Fibroblast of villous mesenchyme (primary cell): ENCODE data around the gene GRPEL1. TPM values are rescaled to one million over a fixed set of nuclear protein-coding genes. Genes with fewer than 3 reads are reported as not detected.

Source experiments
- DNase-seq: peaks from one replicate; pipeline ENCODE4 v3.0.0-alpha.2; 2010; ENCODE audit warnings: low read depth
- H3K4me3 ChIP-seq: 2 replicates; pipeline ENCODE4 v1.5.1; 2011; ENCODE audit warnings: low read depth, mild to moderate bottlenecking, low read length
- total RNA-seq: library from RNA; depleted of rRNA; stranded (reverse); fragments of >200 nt; gene quantifications from 2 replicates; pipeline ENCODE4 v1.2.3, GENCODE V29; 2012
- TF ChIP-seq, protein P1 (sequence below): IDR thresholded peaks from 2 replicates; pipeline ENCODE4 v1.5.1; 2012; ENCODE audit warnings: low read depth, mild to moderate bottlenecking, low read length; ENCODE audit not compliant: insufficient read depth

GRPEL1 gene
- total RNA-seq, 1 donor = 32.8 TPM

DNA sequence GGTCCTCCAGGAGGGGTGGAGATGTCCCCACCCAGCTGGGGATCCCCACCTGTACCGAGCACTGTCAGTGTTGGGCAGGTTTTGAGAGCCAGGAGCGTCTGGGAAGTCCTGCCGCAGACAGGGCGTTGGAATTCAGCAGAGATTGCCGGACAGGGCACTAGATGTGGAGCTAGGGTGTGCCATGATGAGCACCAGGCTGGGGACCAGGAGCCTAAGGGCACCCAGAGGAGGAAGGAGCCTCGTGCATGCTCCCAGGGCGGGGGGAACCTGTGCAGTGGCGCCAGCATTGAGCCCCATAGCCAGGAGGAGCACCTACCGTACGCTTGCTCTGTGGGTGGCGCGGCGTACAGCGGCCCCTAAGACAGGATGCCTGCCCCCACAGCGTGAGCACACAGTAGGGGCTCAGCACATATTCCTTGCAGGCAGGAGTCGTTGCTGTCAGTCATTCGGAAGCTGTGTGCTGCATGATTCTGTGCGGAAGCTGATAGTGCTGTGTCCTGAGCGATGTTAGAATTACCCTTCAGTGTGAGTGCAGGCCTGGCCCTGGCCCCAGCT lies 43.5 kb downstream of the GRPEL1 start:
- TF ChIP-seq, protein P1, sequence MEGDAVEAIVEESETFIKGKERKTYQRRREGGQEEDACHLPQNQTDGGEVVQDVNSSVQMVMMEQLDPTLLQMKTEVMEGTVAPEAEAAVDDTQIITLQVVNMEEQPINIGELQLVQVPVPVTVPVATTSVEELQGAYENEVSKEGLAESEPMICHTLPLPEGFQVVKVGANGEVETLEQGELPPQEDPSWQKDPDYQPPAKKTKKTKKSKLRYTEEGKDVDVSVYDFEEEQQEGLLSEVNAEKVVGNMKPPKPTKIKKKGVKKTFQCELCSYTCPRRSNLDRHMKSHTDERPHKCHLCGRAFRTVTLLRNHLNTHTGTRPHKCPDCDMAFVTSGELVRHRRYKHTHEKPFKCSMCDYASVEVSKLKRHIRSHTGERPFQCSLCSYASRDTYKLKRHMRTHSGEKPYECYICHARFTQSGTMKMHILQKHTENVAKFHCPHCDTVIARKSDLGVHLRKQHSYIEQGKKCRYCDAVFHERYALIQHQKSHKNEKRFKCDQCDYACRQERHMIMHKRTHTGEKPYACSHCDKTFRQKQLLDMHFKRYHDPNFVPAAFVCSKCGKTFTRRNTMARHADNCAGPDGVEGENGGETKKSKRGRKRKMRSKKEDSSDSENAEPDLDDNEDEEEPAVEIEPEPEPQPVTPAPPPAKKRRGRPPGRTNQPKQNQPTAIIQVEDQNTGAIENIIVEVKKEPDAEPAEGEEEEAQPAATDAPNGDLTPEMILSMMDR = no peak
- H3K4me3 ChIP-seq = no peak overlapping the region
- no peak for DNase-seq

DNA sequence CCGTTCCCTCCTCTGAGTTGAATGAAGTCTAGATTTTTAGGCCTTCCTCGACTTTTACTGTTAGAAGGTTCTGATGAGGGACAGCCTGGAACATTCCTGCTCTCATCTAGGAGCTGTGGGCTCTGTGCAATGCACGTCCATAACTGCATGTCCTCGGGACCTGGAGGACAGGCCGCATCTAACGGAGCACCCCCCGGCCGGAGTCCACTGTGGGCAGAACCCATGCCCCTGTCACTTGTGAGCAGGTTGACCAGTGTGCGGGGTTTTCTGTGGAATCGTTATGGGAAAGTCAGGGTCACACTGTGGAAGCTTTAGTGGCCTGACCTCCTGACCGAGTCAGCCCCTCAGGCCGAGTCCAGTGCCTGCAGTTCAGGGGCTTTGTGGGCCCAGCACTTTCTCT lies 44.0 kb downstream of the GRPEL1 start:
- TF ChIP-seq, protein P1 = no peak
- no peak for DNase-seq

DNA sequence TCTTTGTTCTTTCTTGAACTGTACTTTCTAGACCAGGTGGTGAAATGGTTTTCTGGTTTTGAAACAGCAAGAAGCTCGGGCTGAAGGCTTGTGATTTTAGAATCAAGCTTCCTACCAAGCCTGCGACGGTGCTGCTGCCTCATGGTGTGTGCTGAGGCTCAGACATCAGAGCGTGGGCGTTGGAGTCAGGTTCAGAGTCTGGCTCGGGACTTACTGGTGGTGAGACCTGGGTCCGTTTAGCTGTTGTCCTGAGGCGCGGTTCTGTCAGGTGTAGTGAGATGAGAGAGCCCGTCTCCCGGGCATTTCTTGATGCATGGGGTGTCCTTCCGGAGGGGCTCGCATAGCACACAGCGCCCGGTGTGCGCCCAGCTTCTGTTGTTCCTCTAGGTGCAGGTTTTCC lies 44.4 kb downstream of the GRPEL1 start:
- no peak for DNase-seq
- TF ChIP-seq, protein P1 = no peak
- H3K4me3 ChIP-seq = no peak overlapping the region

More for the DNA sequence above, 44.0 kb downstream of the GRPEL1 start:
- H3K4me3 ChIP-seq = no peak overlapping the region

DNA sequence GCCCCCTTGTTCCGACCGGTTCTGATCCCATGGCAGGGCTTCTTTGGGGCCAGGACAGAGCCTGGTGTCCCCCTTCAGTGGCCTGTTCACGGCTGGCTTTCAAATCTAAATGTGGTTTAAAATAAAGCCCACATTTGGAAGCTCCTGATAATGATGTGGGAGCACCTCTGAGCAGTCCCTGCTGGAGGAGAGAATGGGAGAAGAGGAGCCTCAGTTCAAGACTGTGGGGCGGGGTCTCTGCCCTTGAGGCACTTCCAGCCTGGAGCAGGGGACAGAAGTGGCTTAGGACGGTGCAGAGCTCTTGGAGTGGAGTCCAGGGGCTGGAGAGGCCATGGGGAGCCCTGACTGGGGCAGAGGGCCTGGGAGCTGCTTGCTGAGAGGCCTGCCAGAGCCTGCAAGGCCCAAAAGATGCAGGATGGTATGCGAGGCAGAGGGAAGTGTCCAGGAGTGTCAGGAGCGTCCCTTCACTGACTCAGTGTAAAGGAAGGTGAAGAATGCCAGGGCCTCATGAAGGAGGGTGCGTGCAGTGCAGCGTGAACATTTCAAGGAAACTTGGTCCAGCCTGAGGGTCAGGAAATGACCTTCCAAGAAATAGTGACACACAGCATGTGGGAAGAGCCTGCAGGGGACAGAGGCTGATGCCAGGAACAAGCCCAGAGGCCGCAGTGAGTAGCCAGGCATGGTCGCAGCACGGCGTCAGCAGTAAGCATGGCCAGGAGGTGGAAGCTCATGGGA lies 45.8 kb downstream of the GRPEL1 start:
- no peak overlapping the region for H3K4me3 ChIP-seq
- TF ChIP-seq, protein P1 = no peak
- peak; percentile 77 for DNase-seq

DNA sequence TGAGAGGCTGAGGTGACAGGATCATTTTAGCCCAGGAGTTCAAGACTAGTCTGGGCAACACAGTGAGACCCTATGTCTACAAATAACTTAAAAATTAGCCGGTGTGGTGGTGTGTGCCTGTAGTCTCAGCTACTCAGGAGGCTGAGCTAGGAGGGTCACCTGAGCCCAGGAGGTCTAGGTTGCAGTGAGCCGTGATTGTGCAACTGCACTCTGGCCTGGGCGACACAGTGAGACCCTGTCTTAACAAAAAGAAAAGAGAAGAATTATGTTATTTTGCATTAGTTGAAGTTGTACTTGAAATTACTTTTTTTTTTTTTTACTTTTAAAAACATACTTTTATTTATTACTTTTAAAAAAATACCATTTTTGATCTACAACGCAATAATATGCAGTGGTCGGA lies 46.5 kb downstream of the GRPEL1 start:
- H3K4me3 ChIP-seq = no peak overlapping the region
- TF ChIP-seq, protein P1 = no peak
- DNase-seq = no peak

DNA sequence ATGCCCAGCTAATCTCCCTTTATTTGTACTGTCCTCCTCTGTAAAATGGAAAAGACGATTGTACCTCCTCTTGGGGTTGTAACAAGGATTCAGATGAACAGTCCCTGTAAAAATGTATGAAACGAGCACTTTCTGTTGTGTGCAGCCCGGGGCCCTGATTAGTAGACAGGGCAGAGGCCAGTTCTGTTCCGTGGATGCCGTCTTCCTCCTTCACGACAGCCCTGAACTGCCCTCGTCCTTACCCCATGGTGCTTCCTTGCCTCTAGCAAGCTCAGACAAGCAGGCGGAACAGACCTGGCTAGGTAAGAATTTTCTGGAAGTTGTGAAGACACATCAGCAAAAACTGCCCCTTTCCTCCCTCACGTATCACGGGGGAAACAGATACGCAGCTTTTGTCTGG lies 47.0 kb downstream of the GRPEL1 start:
- no peak overlapping the region for H3K4me3 ChIP-seq
- DNase-seq = no peak
- TF ChIP-seq, protein P1 = no peak
